Endothelial cell of umbilical vein (primary cell): ENCODE data around the gene PAPOLA. TPM values are rescaled to one million over a fixed set of nuclear protein-coding genes. Genes with fewer than 3 reads are reported as not detected.

ENCODE experiments used
- BruUV-seq: library from RNA; stranded (reverse); fragments of 400-500 nt; replicated peaks from 2 replicates; lab custom pipeline; 2021; lab: Mats Ljungman, UMichigan
- CTCF ChIA-PET: fragments of 300-600, 350-600 bp; sonication (Branson Sonifier 250); formaldehyde crosslinking; loops from one replicate; lab custom pipeline; 2021; ENCODE audit warnings: antibody characterized with exemption, inconsistent platforms; lab: Charles Lee
- POLR2A ChIA-PET: fragments of 300-600, 350-600 bp; sonication (Branson Sonifier 250); formaldehyde crosslinking; loops from one replicate; lab custom pipeline; 2021; ENCODE audit warnings: antibody characterized with exemption, inconsistent platforms; lab: Charles Lee
- DNase-seq: peaks from one replicate; pipeline ENCODE4 v3.0.0-alpha.2; 2011; ENCODE audit warnings: low read depth, low spot score
- FAIRE-seq: peaks from 2 replicates; lab custom pipeline; 2011; peaks lifted over from hg19 to GRCh38; lab: Jason Lieb, UNC
- H2AFZ ChIP-seq: 2 replicates; pipeline ENCODE4 v1.6.0; 2012; ENCODE audit warnings: low read depth, low read length, control low read depth, inconsistent platforms
- H3K27ac ChIP-seq: 2 replicates; pipeline ENCODE4 v1.5.1; 2011; ENCODE audit warnings: low read depth, mild to moderate bottlenecking, control low read depth, low read length, moderate library complexity; ENCODE audit not compliant: insufficient read depth
- H3K27me3 ChIP-seq, 2 experiments: 2 replicates each; pipeline versions ENCODE4 v1.6.0 to v1.6.1; 2011; ENCODE audit warnings: low read length in 2 of 2, mixed read lengths in 1 of 2; ENCODE audit not compliant: control insufficient read depth in 2 of 2, insufficient read depth in 2 of 2
- H3K36me3 ChIP-seq, 2 experiments: 2 replicates in 1 of 2; 3 replicates in 1 of 2; pipeline ENCODE4 v1.5.1; 2011; ENCODE audit warnings: low read length in 2 of 2, mild to moderate bottlenecking in 1 of 2, moderate library complexity in 1 of 2; ENCODE audit not compliant: control insufficient read depth in 2 of 2, insufficient read depth in 2 of 2; ENCODE audit errors: extremely low read depth in 1 of 2
- H3K4me1 ChIP-seq: 3 replicates; pipeline ENCODE4 v1.5.1; 2011; ENCODE audit warnings: mild to moderate bottlenecking, low read length; ENCODE audit not compliant: control insufficient read depth, insufficient read depth; ENCODE audit errors: extremely low read depth
- H3K4me2 ChIP-seq: 2 replicates; pipeline ENCODE4 v1.6.1; 2011; ENCODE audit warnings: low read length, control low read depth, mixed read lengths; ENCODE audit not compliant: insufficient read depth
- H3K4me3 ChIP-seq, 3 experiments: fragments of 200-600 bp in 1 of 3; sonication (generic), shearing (Covaris generic) in 1 of 3; replicated peaks in 1 of 3; 2 replicates each; pipeline ENCODE4 v1.5.1; 2011 to 2016; ENCODE audit warnings: control low read depth in 3 of 3, low read length in 3 of 3, mild to moderate bottlenecking in 2 of 3, inconsistent platforms in 1 of 3, low read depth in 1 of 3, moderate library complexity in 1 of 3; ENCODE audit not compliant: insufficient read depth in 1 of 3
- H3K79me2 ChIP-seq: 2 replicates; pipeline ENCODE4 v1.6.0; 2012; ENCODE audit warnings: low read length, inconsistent platforms; ENCODE audit not compliant: control insufficient read depth, insufficient read depth
- H3K9ac ChIP-seq: replicated peaks from 2 replicates; pipeline ENCODE3; 2011; ENCODE audit warnings: low read length, control low read depth; ENCODE audit not compliant: insufficient read depth; ENCODE audit errors: extremely low read depth
- H3K9me1 ChIP-seq: replicated peaks from 3 replicates; pipeline ENCODE4 v1.6.0; 2011; ENCODE audit warnings: mild to moderate bottlenecking, low read length; ENCODE audit not compliant: control insufficient read depth, insufficient read depth; ENCODE audit errors: extremely low read depth
- H3K9me3 ChIP-seq: replicated peaks from 2 replicates; pipeline ENCODE4 v1.5.1; 2012; ENCODE audit warnings: low read length, inconsistent platforms; ENCODE audit not compliant: control insufficient read depth, insufficient read depth
- H4K20me1 ChIP-seq: replicated peaks from 2 replicates; pipeline ENCODE3; 2011; ENCODE audit warnings: mild to moderate bottlenecking, low read length; ENCODE audit not compliant: control insufficient read depth, insufficient read depth; ENCODE audit errors: extremely low read depth
- EZH2 ChIP-seq: IDR thresholded peaks from 2 replicates; pipeline ENCODE4 v1.6.1; 2012; ENCODE audit warnings: borderline replicate concordance, low read depth, mild to moderate bottlenecking, moderate library complexity, low read length, inconsistent platforms; ENCODE audit not compliant: severe bottlenecking
- FOS ChIP-seq: IDR thresholded peaks from 2 replicates; pipeline ENCODE4 v1.6.1; 2011; ENCODE audit warnings: mild to moderate bottlenecking, low read length, moderate library complexity, borderline replicate concordance; ENCODE audit not compliant: insufficient read depth
- GATA2 ChIP-seq: IDR thresholded peaks from 2 replicates; pipeline ENCODE4 v1.7.0; 2011; ENCODE audit warnings: low read depth, mild to moderate bottlenecking, moderate library complexity, mixed read lengths, low read length; ENCODE audit not compliant: insufficient read length, insufficient read depth
- JUN ChIP-seq: IDR thresholded peaks from 2 replicates; pipeline ENCODE4 v1.6.1; 2011; ENCODE audit warnings: borderline replicate concordance, low read depth; ENCODE audit not compliant: insufficient read length, insufficient read depth
- MYC ChIP-seq: IDR thresholded peaks from one replicate; pipeline ENCODE4 v1.6.1; 2011; ENCODE audit warnings: mild to moderate bottlenecking, low read depth, low read length
- POLR2A ChIP-seq: IDR thresholded peaks from 2 replicates; pipeline ENCODE4 v1.6.1; 2012; ENCODE audit warnings: low read depth, mild to moderate bottlenecking, control low read depth, low read length
- POLR2AphosphoS5 ChIP-seq: IDR thresholded peaks from 2 replicates; pipeline ENCODE4 v1.6.1; 2012; ENCODE audit warnings: low read depth, mild to moderate bottlenecking, control low read depth, low read length, moderate library complexity; ENCODE audit not compliant: insufficient read depth
- dilution Hi-C: fragments of 300-500 bp; cut with MboI; formaldehyde crosslinking; loops from one replicate; pipeline ENCODE4 v1.15.0; 2019; ENCODE audit warnings: low sequenced_read_pairs; ENCODE audit not compliant: extremely low pct_ligation_motif_present
- intact Hi-C: fragments of 100-400 bp; cut with micrococcal nuclease; formaldehyde crosslinking; loops from one replicate; pipeline ENCODE4 v1.10.0; 2022
- polyA plus RNA-seq, 4 experiments: library from polyadenylated mRNA; depleted of rRNA in 3 of 4; stranded (reverse) in 3 of 4; unstranded in 1 of 4; fragments of >200 nt; gene quantifications; 2 replicates each; pipeline versions ENCODE4 v1.2.1 to v1.2.3, GENCODE V29; 2011 to 2012; ENCODE audit warnings: missing spikeins in 1 of 4
- total RNA-seq: library from RNA; stranded (reverse); gene quantifications from 2 replicates; pipeline ENCODE4 v1.2.3, GENCODE V29; 2021
- TF ChIP-seq, protein P1 (sequence below), 2 donors: IDR thresholded peaks; 1 replicate in 1 of 2; 2 replicates in 1 of 2; pipeline ENCODE4 v1.5.1; 2011; ENCODE audit warnings: low read length in 2 of 2, mild to moderate bottlenecking in 2 of 2, moderate library complexity in 2 of 2, control low read depth in 1 of 2, inconsistent platforms in 1 of 2, low read depth in 1 of 2; ENCODE audit not compliant: insufficient read depth in 1 of 2; ENCODE audit errors: extremely low read depth in 1 of 2
- TF ChIP-seq, protein P2 (sequence below): IDR thresholded peaks from 2 replicates; pipeline ENCODE4 v1.6.1; 2011; ENCODE audit not compliant: insufficient read depth, insufficient read length

PAPOLA gene
- total and polyA plus RNA-seq, 2 donors (not counting 3 experiments of a cell fraction or from before 2014, with no cell fraction given) = 75.4 to 184 TPM

DNA sequence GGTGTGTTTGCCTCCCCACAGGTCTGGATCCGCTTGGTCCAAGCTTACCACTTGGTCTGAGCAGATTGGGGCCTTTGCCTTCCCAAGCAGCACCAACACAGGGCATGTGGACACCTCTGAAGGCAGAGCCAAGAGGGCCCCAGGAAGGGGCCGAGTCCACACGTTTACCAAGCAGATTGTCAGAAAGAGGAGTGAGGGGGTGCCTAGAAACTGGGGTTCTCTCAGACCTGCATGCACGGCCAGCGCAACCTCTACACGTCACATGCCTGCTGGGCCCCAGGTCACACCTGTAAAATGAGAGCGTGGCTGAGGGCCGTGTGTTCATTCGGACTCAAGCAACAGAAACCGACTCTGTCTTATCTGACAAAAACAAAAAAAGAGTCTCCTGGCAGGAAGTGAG, 96.9 kb downstream of the PAPOLA start:
- H2AFZ ChIP-seq = no peak overlapping the region
- H3K4me1 ChIP-seq = no peaks in the 10 kb centered on the region
- H3K4me2 ChIP-seq = no peak overlapping the region
- CTCF ChIA-PET = no interaction called here
- no peak for DNase-seq
- H3K79me2 ChIP-seq = no peaks in the 10 kb centered on the region
- H3K27me3 ChIP-seq = no peaks in the 10 kb centered on the region
- no peaks in the 10 kb centered on the region for H4K20me1 ChIP-seq
- no TSS peak for BruUV-seq
- H3K27ac ChIP-seq = no peak overlapping the region
- intact Hi-C loops = no loop called here
- dilution Hi-C loops = no loop called here
- no peak for TF ChIP-seq MYC
- TF ChIP-seq FOS = no peak
- TF ChIP-seq, protein P1, sequence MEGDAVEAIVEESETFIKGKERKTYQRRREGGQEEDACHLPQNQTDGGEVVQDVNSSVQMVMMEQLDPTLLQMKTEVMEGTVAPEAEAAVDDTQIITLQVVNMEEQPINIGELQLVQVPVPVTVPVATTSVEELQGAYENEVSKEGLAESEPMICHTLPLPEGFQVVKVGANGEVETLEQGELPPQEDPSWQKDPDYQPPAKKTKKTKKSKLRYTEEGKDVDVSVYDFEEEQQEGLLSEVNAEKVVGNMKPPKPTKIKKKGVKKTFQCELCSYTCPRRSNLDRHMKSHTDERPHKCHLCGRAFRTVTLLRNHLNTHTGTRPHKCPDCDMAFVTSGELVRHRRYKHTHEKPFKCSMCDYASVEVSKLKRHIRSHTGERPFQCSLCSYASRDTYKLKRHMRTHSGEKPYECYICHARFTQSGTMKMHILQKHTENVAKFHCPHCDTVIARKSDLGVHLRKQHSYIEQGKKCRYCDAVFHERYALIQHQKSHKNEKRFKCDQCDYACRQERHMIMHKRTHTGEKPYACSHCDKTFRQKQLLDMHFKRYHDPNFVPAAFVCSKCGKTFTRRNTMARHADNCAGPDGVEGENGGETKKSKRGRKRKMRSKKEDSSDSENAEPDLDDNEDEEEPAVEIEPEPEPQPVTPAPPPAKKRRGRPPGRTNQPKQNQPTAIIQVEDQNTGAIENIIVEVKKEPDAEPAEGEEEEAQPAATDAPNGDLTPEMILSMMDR (IDR thresholded peaks at IDR 0.05; ENCODE audit: extremely low read depth in 1 of 2, insufficient read depth in 1 of 2, low read depth in 1 of 2, low read length in 2 of 2) = no peak
- TF ChIP-seq JUN = no peak
- no peak for TF ChIP-seq POLR2A
- TF ChIP-seq, protein P2, sequence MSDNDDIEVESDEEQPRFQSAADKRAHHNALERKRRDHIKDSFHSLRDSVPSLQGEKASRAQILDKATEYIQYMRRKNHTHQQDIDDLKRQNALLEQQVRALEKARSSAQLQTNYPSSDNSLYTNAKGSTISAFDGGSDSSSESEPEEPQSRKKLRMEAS = no peak
- no peak for TF ChIP-seq GATA2
- no peak for TF ChIP-seq EZH2
- TF ChIP-seq POLR2AphosphoS5 = no peak
- no peaks in the 10 kb centered on the region for H3K9me3 ChIP-seq
- H3K9ac ChIP-seq = no peak overlapping the region
- no peaks in the 10 kb centered on the region for H3K9me1 ChIP-seq
- no peaks in the 10 kb centered on the region for H3K36me3 ChIP-seq
- FAIRE-seq = no peak
- no peak overlapping the region for H3K4me3 ChIP-seq
- POLR2A ChIA-PET = no interaction called here
